H9 (cell line): ENCODE measurements around the gene PADI6. TPM values are rescaled to one million over a fixed set of nuclear protein-coding genes. Genes with fewer than 3 reads are reported as not detected.

Experiments used
- DNase-seq: peaks from one replicate; pipeline ENCODE4 v3.0.0-alpha.2; 2017
- H2AFZ ChIP-seq: one replicate; pipeline ENCODE4 v1.6.1; 2013; ENCODE audit warnings: mild to moderate bottlenecking, low read length, control low read depth, moderate library complexity
- H2AK5ac ChIP-seq: 2 replicates; pipeline ENCODE4 v1.6.1; 2013; ENCODE audit warnings: low read length, control low read depth, mixed read lengths; ENCODE audit not compliant: insufficient read length
- H2BK120ac ChIP-seq: one replicate; pipeline ENCODE4 v1.6.1; 2013; ENCODE audit warnings: low read depth, mild to moderate bottlenecking, low read length, control low read depth, inconsistent platforms; ENCODE audit not compliant: poor library complexity, severe bottlenecking
- H2BK12ac ChIP-seq: 2 replicates; pipeline ENCODE4 v1.6.1; 2013; ENCODE audit warnings: low read length, control low read depth, mixed read lengths, low read depth; ENCODE audit not compliant: insufficient read length
- H2BK15ac ChIP-seq: 2 replicates; pipeline ENCODE4 v1.6.1; 2013; ENCODE audit warnings: low read depth, low read length, control low read depth
- H2BK20ac ChIP-seq: one replicate; pipeline ENCODE4 v1.6.1; 2013; ENCODE audit warnings: low read depth, mild to moderate bottlenecking, low read length, control low read depth, inconsistent platforms; ENCODE audit not compliant: poor library complexity, severe bottlenecking
- H2BK5ac ChIP-seq: 2 replicates; pipeline ENCODE4 v1.6.1; 2013; ENCODE audit warnings: low read length, control low read depth, mixed read lengths; ENCODE audit not compliant: insufficient read length
- H3K14ac ChIP-seq: 2 replicates; pipeline ENCODE4 v1.6.1; 2013; ENCODE audit warnings: low read length, control low read depth; ENCODE audit not compliant: insufficient read depth
- H3K18ac ChIP-seq: 2 replicates; pipeline ENCODE4 v1.6.1; 2013; ENCODE audit warnings: low read depth, mild to moderate bottlenecking, mixed read lengths, low read length, control low read depth; ENCODE audit not compliant: insufficient read length
- H3K23ac ChIP-seq: 2 replicates; pipeline ENCODE4 v1.6.1; 2013; ENCODE audit warnings: low read length, control low read depth, mixed read lengths, low read depth; ENCODE audit not compliant: insufficient read length
- H3K23me2 ChIP-seq: 2 replicates; pipeline ENCODE4 v1.6.1; 2013; ENCODE audit warnings: low read depth, mild to moderate bottlenecking, mixed read lengths, low read length, control low read depth; ENCODE audit not compliant: insufficient read length, poor library complexity, severe bottlenecking
- H3K27ac ChIP-seq: 2 replicates; pipeline ENCODE4 v1.5.1; 2013; ENCODE audit warnings: low read length, control low read depth, mixed read lengths, low read depth; ENCODE audit not compliant: insufficient read length
- H3K27me3 ChIP-seq: 2 replicates; pipeline ENCODE4 v1.6.1; 2013; ENCODE audit warnings: low read length, control low read depth, inconsistent platforms; ENCODE audit not compliant: insufficient read depth
- H3K4ac ChIP-seq: 2 replicates; pipeline ENCODE4 v1.6.1; 2013; ENCODE audit warnings: low read depth, mild to moderate bottlenecking, control low read depth, inconsistent platforms, low read length, moderate library complexity
- H3K4me1 ChIP-seq: 2 replicates; pipeline ENCODE4 v1.6.1; 2013; ENCODE audit warnings: low read length, control low read depth, inconsistent platforms; ENCODE audit not compliant: insufficient read depth
- H3K4me2 ChIP-seq: 2 replicates; pipeline ENCODE4 v1.6.1; 2013; ENCODE audit warnings: low read length, control low read depth, mixed read lengths; ENCODE audit not compliant: insufficient read length, insufficient read depth
- H3K56ac ChIP-seq: 2 replicates; pipeline ENCODE4 v1.6.1; 2013; ENCODE audit warnings: low read depth, mild to moderate bottlenecking, mixed read lengths, low read length, control low read depth; ENCODE audit not compliant: insufficient read length
- H3K79me1 ChIP-seq: 2 replicates; pipeline ENCODE4 v1.6.1; 2013; ENCODE audit warnings: low read depth, mild to moderate bottlenecking, moderate library complexity, low read length, control low read depth, inconsistent platforms; ENCODE audit not compliant: insufficient read depth, poor library complexity, severe bottlenecking
- H3K79me2 ChIP-seq: 2 replicates; pipeline ENCODE4 v1.6.1; 2013; ENCODE audit warnings: low read length, control low read depth, inconsistent platforms; ENCODE audit not compliant: insufficient read depth
- H3K9ac ChIP-seq: 2 replicates; pipeline ENCODE4 v1.6.1; 2013; ENCODE audit warnings: low read length, control low read depth, mixed read lengths; ENCODE audit not compliant: insufficient read length; ENCODE audit errors: extremely low read depth
- H3K9me3 ChIP-seq: one replicate; pipeline ENCODE4 v1.6.1; 2013; ENCODE audit warnings: low read depth, low read length, inconsistent platforms; ENCODE audit not compliant: control insufficient read depth
- H3T11ph ChIP-seq: one replicate; pipeline ENCODE4 v1.6.1; 2013; ENCODE audit warnings: mild to moderate bottlenecking, low read length, control low read depth, inconsistent platforms
- H4K20me1 ChIP-seq: one replicate; pipeline ENCODE4 v1.6.1; 2013; ENCODE audit not compliant: control insufficient read depth, insufficient read length, insufficient read depth
- H4K5ac ChIP-seq: 2 replicates; pipeline ENCODE4 v1.6.1; 2013; ENCODE audit warnings: low read depth, mild to moderate bottlenecking, mixed read lengths, low read length, control low read depth; ENCODE audit not compliant: insufficient read length
- H4K8ac ChIP-seq: replicated peaks from 2 replicates; pipeline ENCODE4 v1.6.1; 2013; ENCODE audit warnings: low read length, control low read depth, mixed read lengths, low read depth; ENCODE audit not compliant: insufficient read length
- H4K91ac ChIP-seq: 2 replicates; pipeline ENCODE4 v1.6.1; 2013; ENCODE audit warnings: low read depth, mild to moderate bottlenecking, moderate library complexity, mixed read lengths, low read length, control low read depth; ENCODE audit not compliant: insufficient read length
- H3K27ac Mint-ChIP-seq, 3 experiments: 2 replicates in 2 of 3; 3 replicates in 1 of 3; pipeline ENCODE4 v1.8.0; 2020 to 2021; ENCODE audit warnings: mixed read lengths in 3 of 3, mild to moderate bottlenecking in 1 of 3, moderate library complexity in 1 of 3
- H3K27me3 Mint-ChIP-seq: 2 replicates; pipeline ENCODE4 v1.8.0; 2021; ENCODE audit warnings: low read depth, mild to moderate bottlenecking, moderate library complexity, mixed read lengths
- H3K36me3 Mint-ChIP-seq, 3 experiments: 2 replicates in 2 of 3; 3 replicates in 1 of 3; pipeline ENCODE4 v1.8.0; 2020 to 2021; ENCODE audit warnings: low read depth in 3 of 3, mixed read lengths in 3 of 3; ENCODE audit not compliant: insufficient read depth in 1 of 3
- H3K4me1 Mint-ChIP-seq, 2 experiments: 2 replicates each; pipeline ENCODE4 v1.8.0; 2020; ENCODE audit warnings: mixed read lengths in 2 of 2
- H3K4me3 Mint-ChIP-seq, 2 experiments: 2 replicates in 1 of 2; 3 replicates in 1 of 2; pipeline ENCODE4 v1.8.0; 2020 to 2021; ENCODE audit warnings: mild to moderate bottlenecking in 2 of 2, mixed read lengths in 2 of 2, moderate library complexity in 1 of 2
- H3K9me3 Mint-ChIP-seq, 2 experiments: 2 replicates in 1 of 2; 3 replicates in 1 of 2; pipeline ENCODE4 v1.8.0; 2020; ENCODE audit warnings: mild to moderate bottlenecking in 2 of 2, mixed read lengths in 2 of 2, moderate library complexity in 1 of 2
- CTCF ChIP-seq: fragments of 200-600 bp; sonication (generic); conservative IDR thresholded peaks from 3 replicates; pipeline ENCODE4 v1.8.0; 2021; ENCODE audit warnings: antibody characterized with exemption, mild to moderate bottlenecking
- WGBS: extraction: QIAGEN DNeasy Blood & Tissue Kit; methylation state at CpG from one replicate; pipeline ENCODE4 v1.1.7; 2013; ENCODE audit warnings: missing lambda C conversion rate, low lambda C conversion rate, mixed read lengths; ENCODE audit not compliant: insufficient read length; ENCODE audit errors: extremely low coverage; 5-methylcytosine and 5-hydroxymethylcytosine counted together
- total RNA-seq: library from RNA; stranded (reverse); gene quantifications from 2 replicates; pipeline ENCODE4 v1.2.1, GENCODE V29; 2021

PADI6 gene
- total RNA-seq, 1 experiment from 2014 or later, result not detected

DNA sequence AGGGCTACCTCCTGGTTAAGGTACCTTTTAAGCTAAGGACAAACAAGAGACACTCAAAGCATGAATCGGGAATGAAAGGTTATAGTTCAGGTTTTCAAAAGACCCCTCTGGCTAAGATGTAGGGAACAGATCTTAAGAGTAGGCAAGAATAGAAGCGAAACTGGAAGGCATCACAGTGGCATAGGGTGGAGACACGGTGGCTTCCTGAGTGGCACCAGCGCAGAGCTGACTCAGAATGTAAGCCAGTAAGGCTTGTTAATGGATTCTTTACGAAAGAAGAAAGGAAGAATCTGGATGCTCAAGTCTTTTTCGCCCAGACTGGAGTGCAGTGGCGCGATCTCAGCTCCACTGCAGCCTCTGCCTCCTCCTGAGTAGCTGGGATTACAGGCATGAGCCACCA is 21.2 kb downstream of the PADI6 start:
- Histone ChIP-seq H3T11ph (no peak overlapping the region), H3K23me2 (no peaks in the 10 kb centered on the region), H3K79me2 (no peaks in the 10 kb centered on the region), H3K27me3 (no peaks in the 10 kb centered on the region; the same call in 1 of the 2 replicates), H4K8ac (no peak overlapping the region), H4K5ac (no peak overlapping the region), H4K91ac (no peak overlapping the region), H3K79me1 (no peaks in the 10 kb centered on the region), H2BK20ac (no peak overlapping the region), H2BK120ac (no peak overlapping the region), H3K9me3 (no peaks in the 10 kb centered on the region), H3K4me2 (no peak overlapping the region), H3K27ac (no peak overlapping the region), H3K18ac (no peak overlapping the region), H3K4me1 (no peaks in the 10 kb centered on the region), H4K20me1 (no peaks in the 10 kb centered on the region), H2AFZ (no peak overlapping the region), H3K14ac (no peak overlapping the region), H2BK12ac (no peak overlapping the region), H3K9ac (no peak overlapping the region), H2AK5ac (no peak overlapping the region), H2BK5ac (no peak overlapping the region), H3K23ac (no peak overlapping the region), H3K56ac (no peak overlapping the region), H3K4ac (no peak overlapping the region), H2BK15ac (no peak overlapping the region)
- H3K4me1 Mint-ChIP-seq, result no peaks in the 10 kb centered on the region
- no peaks in the 10 kb centered on the region for H3K9me3 Mint-ChIP-seq
- peaks cover 12% of the 10 kb centered on the region for H3K27me3 Mint-ChIP-seq
- no peak overlapping the region for H3K27ac Mint-ChIP-seq
- H3K36me3 Mint-ChIP-seq, result no peaks in the 10 kb centered on the region
- no CpG with 5 or more reads among the region's 8 CpGs for WGBS
- no peak overlapping the region for H3K4me3 Mint-ChIP-seq
- TF ChIP-seq CTCF, result no peak
- DNase-seq, result no peak
